HEK293T (cell line): ENCODE measurements around the gene TRAPPC12.
"Not testable (repeated sequence)": the region's sequence is repeated elsewhere in the genome, so short reads cannot be mapped to it uniquely, and the experiment has no call there.

Experiments used
- CTCF ChIA-PET: fragments of 350-600 bp; formaldehyde crosslinking; extraction: SDS; loops from one replicate; lab custom pipeline; 2021; ENCODE audit warnings: antibody characterized with exemption, inconsistent platforms; lab: Yijun Ruan, JAX
- POLR2A ChIA-PET: fragments of 350-600 bp; formaldehyde crosslinking; extraction: SDS; loops from one replicate; lab custom pipeline; 2020; ENCODE audit warnings: antibody characterized with exemption, inconsistent platforms; lab: Yijun Ruan, JAX
- DNase-seq: peaks from one replicate; pipeline ENCODE4 v3.0.0; 2012; ENCODE audit warnings: mixed read lengths; ENCODE audit errors: extremely low spot score
- ARNT ChIP-seq: fragments of 450-650 bp; IDR thresholded peaks from 2 replicates; pipeline ENCODE4 v1.6.1; 2017; ENCODE audit warnings: mild to moderate bottlenecking
- BHLHE40 ChIP-seq: fragments of 450-650 bp; IDR thresholded peaks from 2 replicates; pipeline ENCODE4 v1.6.1; 2016; ENCODE audit warnings: mild to moderate bottlenecking, moderate library complexity, borderline replicate concordance
- CTBP1 ChIP-seq: fragments of 450-650 bp; IDR thresholded peaks from 2 replicates; pipeline ENCODE4 v1.6.1; 2016; ENCODE audit warnings: borderline replicate concordance
- ELF4 ChIP-seq: fragments of 450-650 bp; IDR thresholded peaks from 2 replicates; pipeline ENCODE4 v1.6.1; 2017; ENCODE audit warnings: antibody characterized with exemption
- FOXA1 ChIP-seq: fragments of 450-650 bp; IDR thresholded peaks from 2 replicates; pipeline ENCODE4 v1.6.1; 2016; ENCODE audit warnings: mild to moderate bottlenecking
- FOXK2 ChIP-seq: fragments of 450-650 bp; IDR thresholded peaks from 2 replicates; pipeline ENCODE4 v1.6.1; 2016; ENCODE audit warnings: mild to moderate bottlenecking
- FOXM1 ChIP-seq: fragments of 450-650 bp; IDR thresholded peaks from 2 replicates; pipeline ENCODE4 v1.6.1; 2017; ENCODE audit warnings: mild to moderate bottlenecking, borderline replicate concordance
- HDGF ChIP-seq: fragments of 450-650 bp; IDR thresholded peaks from 2 replicates; pipeline ENCODE4 v1.6.1; 2017; ENCODE audit warnings: antibody characterized with exemption, borderline replicate concordance
- L3MBTL2 ChIP-seq: fragments of 450-650 bp; conservative IDR thresholded peaks from 2 replicates; pipeline ENCODE4 v1.6.1; 2016; ENCODE audit warnings: mild to moderate bottlenecking
- LEF1 ChIP-seq: fragments of 450-650 bp; IDR thresholded peaks from 2 replicates; pipeline ENCODE4 v1.6.1; 2017; ENCODE audit warnings: mild to moderate bottlenecking, borderline replicate concordance
- NFRKB ChIP-seq: fragments of 450-650 bp; IDR thresholded peaks from 2 replicates; pipeline ENCODE4 v1.6.1; 2016; ENCODE audit warnings: mild to moderate bottlenecking, moderate library complexity
- SP1 ChIP-seq: fragments of 450-650 bp; IDR thresholded peaks from 2 replicates; pipeline ENCODE4 v1.6.1; 2017
- SUZ12 ChIP-seq: fragments of 450-650 bp; IDR thresholded peaks from 2 replicates; pipeline ENCODE4 v1.6.1; 2016; ENCODE audit warnings: mild to moderate bottlenecking
- TARDBP ChIP-seq: fragments of 450-650 bp; IDR thresholded peaks from 2 replicates; pipeline ENCODE4 v1.6.1; 2016
- ZNF384 ChIP-seq: fragments of 450-650 bp; IDR thresholded peaks from 2 replicates; pipeline ENCODE4 v1.6.1; 2016
- TF ChIP-seq, protein P1 (sequence below): fragments of 450-650 bp; IDR thresholded peaks from 2 replicates; pipeline ENCODE4 v1.6.1; 2016

Gene TRAPPC12

DNA sequence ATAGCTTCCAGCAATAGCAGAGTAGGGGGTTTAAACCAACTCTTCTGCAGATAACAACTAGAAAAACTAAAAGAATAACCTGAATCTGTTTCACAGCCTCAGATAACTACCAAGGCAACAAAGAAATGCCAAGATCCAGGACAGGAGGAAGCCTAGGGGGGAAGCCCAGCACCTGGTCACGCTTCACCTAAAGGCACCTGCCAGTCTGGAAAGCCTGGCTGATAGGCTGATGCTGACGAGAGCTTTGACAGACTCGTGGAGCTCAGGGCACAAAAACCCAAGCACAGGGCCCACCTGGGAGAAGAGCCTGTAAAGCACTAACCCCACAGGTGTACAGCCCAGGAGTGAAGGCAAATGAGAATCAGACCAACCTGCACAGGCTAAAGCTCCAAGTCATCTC lies 24.5 kb upstream of the TRAPPC12 start:
- DNase-seq = no peak
- POLR2A ChIA-PET = no interaction called here
- CTCF ChIA-PET = no interaction called here
- TF ChIP-seq ZNF384 (no peak), BHLHE40 (no peak), HDGF (no peak), L3MBTL2 (no peak), FOXK2 (no peak), FOXM1 (no peak), ELF4 (no peak), ARNT (no peak), CTBP1 (no peak), SP1 (no peak), FOXA1 (no peak), LEF1 (no peak)
- TF ChIP-seq, protein P1, sequence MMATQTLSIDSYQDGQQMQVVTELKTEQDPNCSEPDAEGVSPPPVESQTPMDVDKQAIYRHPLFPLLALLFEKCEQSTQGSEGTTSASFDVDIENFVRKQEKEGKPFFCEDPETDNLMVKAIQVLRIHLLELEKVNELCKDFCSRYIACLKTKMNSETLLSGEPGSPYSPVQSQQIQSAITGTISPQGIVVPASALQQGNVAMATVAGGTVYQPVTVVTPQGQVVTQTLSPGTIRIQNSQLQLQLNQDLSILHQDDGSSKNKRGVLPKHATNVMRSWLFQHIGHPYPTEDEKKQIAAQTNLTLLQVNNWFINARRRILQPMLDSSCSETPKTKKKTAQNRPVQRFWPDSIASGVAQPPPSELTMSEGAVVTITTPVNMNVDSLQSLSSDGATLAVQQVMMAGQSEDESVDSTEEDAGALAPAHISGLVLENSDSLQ = no peak

GRCh38 chr2:3355951-3356569 lies 23.4 kb upstream of the TRAPPC12 start:
- ChIA-PET CTCF (no interaction called here), POLR2A (no interaction called here)
- no peak for TF ChIP-seq BHLHE40
- TF ChIP-seq TARDBP = no peak
- no peak for TF ChIP-seq FOXK2
- DNase-seq = no peak

- DNase-seq = no peak
- ChIA-PET POLR2A (no interaction called here), CTCF (no interaction called here)
- TF ChIP-seq SP1 (no peak), FOXA1 (no peak), CTBP1 (no peak), ELF4 (no peak), NFRKB (no peak), L3MBTL2 (no peak), SUZ12 (no peak), FOXK2 (no peak)
- TF ChIP-seq, protein P1 = no peak
Measured at GRCh38 chr2:3356799-3357198, 22.7 kb upstream of the TRAPPC12 start.

GRCh38 chr2:3357446-3357845 lies 22.0 kb upstream of the TRAPPC12 start:
- CTCF ChIA-PET, DNase-seq: not testable (repeated sequence)

DNA sequence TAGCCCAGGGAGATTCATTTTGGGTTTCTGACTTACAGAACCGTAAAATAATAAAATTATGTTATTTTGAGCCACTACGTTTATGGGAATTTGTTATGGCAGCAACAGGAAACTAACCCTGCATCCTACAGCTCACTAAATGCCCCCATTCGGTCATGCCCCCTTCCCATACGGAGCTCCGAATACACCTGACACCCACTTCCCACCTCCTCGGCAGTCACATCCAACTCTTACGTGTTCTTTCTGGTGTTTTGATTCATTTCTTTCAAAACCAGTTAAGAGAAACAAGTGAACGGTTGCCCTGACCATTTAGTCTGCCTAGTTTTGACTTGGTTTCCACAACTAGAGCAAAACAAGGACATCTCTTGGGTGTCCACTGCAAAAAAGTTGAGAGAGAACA lies 21.6 kb upstream of the TRAPPC12 start:
- TF ChIP-seq LEF1 (no peak), FOXK2 (no peak), ARNT (no peak), TARDBP (no peak), ZNF384 (no peak), FOXA1 (no peak)
- TF ChIP-seq, protein P1 = no peak
- POLR2A ChIA-PET = no interaction called here
- CTCF ChIA-PET = no interaction called here
- DNase-seq = no peak

More at GRCh38 chr2:3357446-3357845, 22.0 kb upstream of the TRAPPC12 start:
- POLR2A ChIA-PET = not testable (repeated sequence)

- POLR2A ChIA-PET = no interaction called here
- CTCF ChIA-PET = interaction anchor here (0.6 kb wide), 1 partner anchor 276 kb away, joined by 3 read pairs; no protein-coding TSS in a partner anchor
- DNase-seq = no peak
- no peak for TF ChIP-seq TARDBP
- no peak for TF ChIP-seq L3MBTL2
- no peak for TF ChIP-seq FOXK2
- TF ChIP-seq BHLHE40 = no peak
- TF ChIP-seq, protein P1 = no peak
- TF ChIP-seq FOXA1 = no peak
- no peak for TF ChIP-seq SP1
- TF ChIP-seq ZNF384 = no peak
- no peak for TF ChIP-seq ELF4
- TF ChIP-seq HDGF = no peak
- TF ChIP-seq CTBP1 = no peak
- TF ChIP-seq NFRKB = no peak
- no peak for TF ChIP-seq SUZ12
- TF ChIP-seq FOXM1 = no peak
- no peak for TF ChIP-seq LEF1
- no peak for TF ChIP-seq ARNT
Measured at GRCh38 chr2:3361518-3362389, 17.7 kb upstream of the TRAPPC12 start.
